Testis (tissue), 2 donors: ENCODE data around the gene MDC1.

Experiments used
- POLR2A ChIP-seq: fragments of 450-650 bp; IDR thresholded peaks from one replicate; pipeline ENCODE4 v1.6.1; 2017; ENCODE audit warnings: antibody characterized with exemption, mild to moderate bottlenecking, moderate library complexity
- TF ChIP-seq, protein P1 (sequence below), 3 experiments: fragments of 450-650 bp in 2 of 3; fragments of 200-600 bp in 1 of 3; sonication (generic) in 1 of 3; IDR thresholded peaks; one replicate each; pipeline ENCODE4 v1.5.1; 2016 to 2019; ENCODE audit warnings: antibody characterized with exemption in 3 of 3, mild to moderate bottlenecking in 2 of 3, moderate library complexity in 1 of 3

DNA sequence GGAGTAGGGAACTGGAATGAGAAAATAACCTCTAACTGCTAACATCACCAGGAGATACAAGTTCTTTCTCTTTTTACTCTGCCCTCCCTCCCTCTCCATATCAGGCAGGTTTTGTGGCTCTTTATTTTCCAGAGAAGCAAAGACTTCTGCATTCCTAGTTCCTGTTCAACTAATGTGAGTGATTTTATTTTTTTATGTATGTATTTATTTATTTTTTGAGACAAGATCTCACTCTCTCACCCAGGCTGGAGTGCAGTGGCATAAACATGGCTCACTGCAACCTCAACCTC is 33.2 kb upstream of the MDC1 start:
- no peak for TF ChIP-seq POLR2A
- TF ChIP-seq, protein P1, sequence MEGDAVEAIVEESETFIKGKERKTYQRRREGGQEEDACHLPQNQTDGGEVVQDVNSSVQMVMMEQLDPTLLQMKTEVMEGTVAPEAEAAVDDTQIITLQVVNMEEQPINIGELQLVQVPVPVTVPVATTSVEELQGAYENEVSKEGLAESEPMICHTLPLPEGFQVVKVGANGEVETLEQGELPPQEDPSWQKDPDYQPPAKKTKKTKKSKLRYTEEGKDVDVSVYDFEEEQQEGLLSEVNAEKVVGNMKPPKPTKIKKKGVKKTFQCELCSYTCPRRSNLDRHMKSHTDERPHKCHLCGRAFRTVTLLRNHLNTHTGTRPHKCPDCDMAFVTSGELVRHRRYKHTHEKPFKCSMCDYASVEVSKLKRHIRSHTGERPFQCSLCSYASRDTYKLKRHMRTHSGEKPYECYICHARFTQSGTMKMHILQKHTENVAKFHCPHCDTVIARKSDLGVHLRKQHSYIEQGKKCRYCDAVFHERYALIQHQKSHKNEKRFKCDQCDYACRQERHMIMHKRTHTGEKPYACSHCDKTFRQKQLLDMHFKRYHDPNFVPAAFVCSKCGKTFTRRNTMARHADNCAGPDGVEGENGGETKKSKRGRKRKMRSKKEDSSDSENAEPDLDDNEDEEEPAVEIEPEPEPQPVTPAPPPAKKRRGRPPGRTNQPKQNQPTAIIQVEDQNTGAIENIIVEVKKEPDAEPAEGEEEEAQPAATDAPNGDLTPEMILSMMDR (IDR thresholded peaks at IDR 0.05) = no peak
